Coronary artery (tissue), 2 donors: ENCODE data around the gene STRAP.
A peak's percentile ranks its signal among the peaks of the same experiment; 100 is the strongest.

Source experiments
- DNase-seq: peaks from one replicate; pipeline ENCODE4 v3.0.0-alpha.2; 2017; ENCODE audit warnings: low spot score
- H3K27ac ChIP-seq, 2 donors: fragments of 200-600 bp; sonication (generic); one replicate each; pipeline ENCODE4 v1.5.1; 2016 to 2019
- H3K4me3 ChIP-seq: fragments of 200-600 bp; sonication (generic); 2 replicates; pipeline ENCODE4 v1.5.1; 2016; ENCODE audit warnings: mild to moderate bottlenecking, moderate library complexity
- TF ChIP-seq, protein P1 (sequence below): fragments of 200-600 bp; sonication (generic); IDR thresholded peaks from one replicate; pipeline ENCODE4 v1.5.1; 2019; ENCODE audit warnings: antibody characterized with exemption

Gene STRAP

DNA sequence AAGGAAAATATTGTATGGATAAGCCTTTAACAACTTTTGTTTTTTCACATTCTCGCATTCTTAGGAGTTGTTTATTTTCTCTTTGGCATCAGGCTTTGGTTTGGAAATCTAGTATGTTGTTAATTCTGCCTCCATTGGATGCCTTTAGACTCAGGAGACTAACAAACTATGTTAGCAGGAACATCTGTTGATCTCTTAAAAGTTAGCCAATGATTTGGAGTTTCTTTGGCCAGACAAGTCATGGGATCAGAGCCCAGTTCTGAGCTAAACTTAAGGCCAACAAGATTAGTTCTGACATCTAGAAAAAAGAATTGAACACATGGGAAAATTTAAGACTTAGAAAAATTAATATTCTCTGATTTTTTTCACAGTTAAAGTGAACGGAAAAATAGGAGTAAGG lies 35.3 kb upstream of the STRAP start:
- H3K27ac ChIP-seq: peak overlapping the region; percentile 14 to 38
- DNase-seq: no peak
- no peak overlapping the region for H3K4me3 ChIP-seq
- TF ChIP-seq, protein P1, sequence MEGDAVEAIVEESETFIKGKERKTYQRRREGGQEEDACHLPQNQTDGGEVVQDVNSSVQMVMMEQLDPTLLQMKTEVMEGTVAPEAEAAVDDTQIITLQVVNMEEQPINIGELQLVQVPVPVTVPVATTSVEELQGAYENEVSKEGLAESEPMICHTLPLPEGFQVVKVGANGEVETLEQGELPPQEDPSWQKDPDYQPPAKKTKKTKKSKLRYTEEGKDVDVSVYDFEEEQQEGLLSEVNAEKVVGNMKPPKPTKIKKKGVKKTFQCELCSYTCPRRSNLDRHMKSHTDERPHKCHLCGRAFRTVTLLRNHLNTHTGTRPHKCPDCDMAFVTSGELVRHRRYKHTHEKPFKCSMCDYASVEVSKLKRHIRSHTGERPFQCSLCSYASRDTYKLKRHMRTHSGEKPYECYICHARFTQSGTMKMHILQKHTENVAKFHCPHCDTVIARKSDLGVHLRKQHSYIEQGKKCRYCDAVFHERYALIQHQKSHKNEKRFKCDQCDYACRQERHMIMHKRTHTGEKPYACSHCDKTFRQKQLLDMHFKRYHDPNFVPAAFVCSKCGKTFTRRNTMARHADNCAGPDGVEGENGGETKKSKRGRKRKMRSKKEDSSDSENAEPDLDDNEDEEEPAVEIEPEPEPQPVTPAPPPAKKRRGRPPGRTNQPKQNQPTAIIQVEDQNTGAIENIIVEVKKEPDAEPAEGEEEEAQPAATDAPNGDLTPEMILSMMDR: no peak

DNA sequence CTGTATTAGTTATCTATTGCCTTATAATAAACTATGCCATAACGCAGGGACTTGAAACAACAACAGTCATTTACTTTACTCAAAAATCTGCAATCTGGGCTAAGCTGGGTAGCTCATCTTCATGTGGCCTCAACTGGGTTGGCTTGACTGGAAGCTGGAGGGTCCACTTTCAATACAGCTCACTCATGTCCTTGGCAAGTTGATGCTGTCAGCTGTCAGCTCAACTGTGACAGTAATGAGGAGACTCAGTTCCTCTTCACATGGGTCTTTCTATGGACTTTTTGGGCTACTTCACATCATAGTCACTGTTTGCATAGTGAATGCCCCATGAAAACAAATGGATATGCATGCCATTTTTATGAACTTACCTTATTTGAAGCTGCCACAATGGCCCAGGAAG lies 33.6 kb upstream of the STRAP start:
- Histone ChIP-seq H3K27ac (no peak overlapping the region), H3K4me3 (no peak overlapping the region)
- TF ChIP-seq, protein P1: no peak
- no peak for DNase-seq

DNA sequence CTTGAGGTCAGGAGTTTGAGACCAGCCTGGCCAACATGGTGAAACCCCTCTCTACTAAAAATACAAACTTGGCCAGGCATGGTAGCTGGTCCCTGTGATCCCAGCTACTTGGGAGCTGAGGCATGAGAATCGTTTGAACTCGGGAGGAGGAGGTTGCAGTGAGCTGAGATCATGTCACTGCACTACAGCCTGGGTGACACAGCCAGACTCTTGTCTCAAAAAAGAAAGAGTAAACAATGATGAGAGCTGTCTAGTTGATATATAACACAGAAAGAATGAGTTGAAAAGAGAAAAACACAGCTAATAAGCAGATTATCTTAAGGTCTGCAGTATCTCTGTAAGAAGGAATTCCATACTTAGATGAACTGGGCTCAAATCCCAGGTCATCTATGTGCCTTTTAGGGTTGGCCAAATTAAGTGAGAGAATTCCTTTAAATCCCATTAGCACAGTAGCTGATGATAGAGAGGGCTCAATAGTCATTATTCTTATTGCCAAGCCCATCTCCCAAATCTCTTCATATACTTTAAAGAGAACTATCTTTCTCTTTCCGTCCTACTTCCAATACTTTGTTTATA lies 31.1 kb upstream of the STRAP start:
- H3K27ac ChIP-seq: no peak overlapping the region
- no peak overlapping the region for H3K4me3 ChIP-seq
- TF ChIP-seq, protein P1: no peak
- DNase-seq: no peak

DNA sequence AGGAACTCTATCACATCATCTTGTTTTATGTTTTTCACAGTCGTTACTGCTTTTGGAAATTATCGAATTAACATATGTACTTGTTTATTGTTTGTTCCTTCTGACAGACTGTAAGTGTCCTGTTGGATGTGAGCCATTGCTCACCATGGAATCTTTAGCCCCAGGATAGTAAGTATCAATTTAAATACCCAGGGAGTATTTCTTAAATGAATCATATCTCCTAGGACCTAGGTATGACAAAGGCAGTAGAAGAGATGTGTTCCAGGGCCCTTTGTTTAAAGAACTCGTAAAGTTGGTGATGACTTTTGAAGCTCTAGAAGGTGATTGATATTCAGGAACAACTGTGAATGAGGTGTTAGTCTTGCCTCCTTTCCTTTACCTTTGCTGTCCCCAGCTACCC lies 30.3 kb upstream of the STRAP start:
- DNase-seq: no peak
- no peak overlapping the region for H3K4me3 ChIP-seq
- TF ChIP-seq, protein P1: no peak
- no peak overlapping the region for H3K27ac ChIP-seq

DNA sequence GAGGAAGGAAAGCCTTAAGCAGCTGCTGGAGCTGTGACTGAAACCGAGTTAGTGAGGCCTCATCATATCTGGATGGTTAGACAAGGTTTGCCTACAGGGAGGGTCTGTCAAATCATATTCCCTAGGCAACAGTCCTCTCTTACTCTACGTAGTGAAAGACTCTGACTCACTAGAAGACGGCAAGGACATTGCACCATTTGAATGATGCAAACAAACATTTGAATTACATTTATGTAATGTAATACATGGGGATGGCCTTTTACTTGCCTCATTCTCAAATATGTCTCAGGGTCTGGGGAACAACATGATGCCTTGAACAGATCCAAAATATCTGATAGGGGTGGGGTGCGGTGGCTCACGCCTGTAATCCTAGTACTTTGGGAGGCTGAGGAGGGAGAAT lies 29.8 kb upstream of the STRAP start:
- no peak for DNase-seq
- Histone ChIP-seq H3K4me3 (no peak overlapping the region), H3K27ac (no peak overlapping the region)
- TF ChIP-seq, protein P1: no peak

DNA sequence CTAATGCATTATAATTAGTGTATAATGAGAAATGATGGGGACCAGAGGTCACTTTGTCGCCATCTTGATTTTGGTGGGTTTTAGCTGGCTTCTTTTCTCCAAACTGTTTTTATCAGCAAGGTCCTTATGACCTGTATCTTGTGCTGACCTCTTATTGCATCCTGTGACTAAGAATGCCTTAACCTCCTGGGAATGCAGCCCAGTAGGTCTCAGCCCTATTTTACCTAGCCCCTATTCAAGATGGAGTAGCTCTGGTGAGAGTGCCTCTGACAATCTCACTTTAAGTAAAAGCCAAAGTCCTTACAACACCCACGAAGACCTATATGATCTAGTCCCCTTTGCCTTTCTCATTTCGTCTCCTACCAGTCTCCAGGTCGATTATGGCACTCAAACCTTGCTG lies 28.3 kb upstream of the STRAP start:
- no peak overlapping the region for H3K27ac ChIP-seq
- DNase-seq: no peak
- no peak overlapping the region for H3K4me3 ChIP-seq
- TF ChIP-seq, protein P1: no peak

DNA sequence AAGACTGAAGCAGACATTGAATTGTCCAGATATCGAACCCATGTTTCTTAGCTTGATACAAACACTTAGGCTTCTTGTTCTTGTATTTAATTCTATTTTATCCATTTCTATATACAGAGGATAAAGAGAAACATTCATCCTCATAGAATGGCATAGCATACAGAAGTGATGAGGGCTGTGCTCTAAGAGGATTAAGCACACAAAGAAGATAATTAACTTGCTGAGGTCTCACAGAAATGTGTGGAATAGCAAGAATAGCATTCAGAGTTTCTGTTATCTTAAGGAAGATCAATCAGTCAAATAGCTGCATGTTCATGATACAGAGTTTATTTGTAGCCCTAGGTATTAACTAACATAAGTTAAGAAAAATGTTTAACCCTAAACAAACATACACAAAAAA lies 27.3 kb upstream of the STRAP start:
- H3K27ac ChIP-seq: no peak overlapping the region
- H3K4me3 ChIP-seq: no peak overlapping the region
- DNase-seq: no peak
- TF ChIP-seq, protein P1: no peak
